ENCODE measurements around the gene BORCS5.
"Not testable (repeated sequence)": the region's sequence is repeated elsewhere in the genome, so short reads cannot be mapped to it uniquely, and the experiment has no call there.

Gene BORCS5

GRCh38 chr12:12466157-12466556 lies 109.3 kb downstream of the BORCS5 start:
- no peak overlapping the region for H3K4me3 ChIP-seq (ENCODE audit: low read depth, low read length)
- ChIA-PET POLR2A (no interaction called here), CTCF (interaction anchor here (1.2 kb wide), 1 partner anchor 9 kb away, joined by 9 read pairs; no protein-coding TSS in a partner anchor)
- TF ChIP-seq CTCF (IDR thresholded peaks at IDR 0.05; ENCODE audit: insufficient read depth, low read length, missing control alignments), result no peak
- no peak for DNase-seq (ENCODE audit: low read depth, low spot score)

DNA sequence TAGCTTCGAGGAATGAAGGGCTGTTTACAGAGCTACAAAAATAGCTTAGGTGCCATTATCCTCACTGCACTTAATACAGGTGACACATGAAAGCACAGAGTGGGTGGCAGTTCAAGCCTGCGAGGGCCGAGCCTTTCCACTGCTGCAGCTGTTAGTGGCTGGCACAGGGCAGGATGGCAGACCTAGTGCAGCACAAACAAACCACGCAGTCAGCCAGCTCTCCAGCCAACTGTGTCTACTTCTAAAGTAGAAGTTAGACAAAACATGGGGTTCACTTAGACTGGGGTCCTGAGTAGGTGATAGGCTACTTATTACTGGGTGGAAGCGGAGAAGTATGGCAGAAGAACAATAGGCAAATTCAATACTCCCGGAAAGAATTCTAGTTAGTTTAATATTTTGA lies 110.4 kb downstream of the BORCS5 start:
- TF ChIP-seq CTCF (IDR thresholded peaks at IDR 0.05; ENCODE audit: insufficient read depth, low read length, missing control alignments), result no peak
- no peak overlapping the region for H3K4me3 ChIP-seq (ENCODE audit: low read depth, low read length)
- DNase-seq (ENCODE audit: low read depth, low spot score), result no peak
- ChIA-PET CTCF (no interaction called here), POLR2A (no interaction called here)

DNA sequence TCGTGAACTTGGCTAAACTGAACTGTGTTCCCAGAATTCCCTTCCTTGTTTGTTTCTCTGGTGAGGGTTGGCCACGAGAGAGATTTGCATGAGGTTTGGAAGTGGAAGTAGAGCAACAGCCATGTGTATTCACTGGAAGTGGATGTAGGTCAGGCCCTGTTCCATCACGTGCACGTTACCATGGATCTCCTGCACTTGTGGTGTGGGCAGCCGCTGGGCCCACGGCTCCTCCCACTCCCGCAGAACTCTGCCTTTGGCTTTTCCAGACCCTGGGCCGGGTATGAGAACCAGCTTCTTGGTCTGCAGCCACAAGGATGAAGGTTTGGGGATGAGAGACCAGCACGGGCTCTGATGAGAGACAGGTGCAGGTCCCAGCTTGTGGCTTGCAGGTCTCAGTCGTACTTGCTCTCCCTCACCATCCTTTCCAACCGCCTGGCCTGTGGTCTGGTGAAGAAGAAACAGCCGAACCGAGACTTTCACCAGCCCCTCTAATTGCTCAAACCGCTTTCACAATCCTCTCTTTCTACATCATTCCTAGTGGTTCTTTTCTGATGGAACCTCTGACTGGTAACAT lies 110.9 kb downstream of the BORCS5 start:
- ChIA-PET POLR2A (no interaction called here), CTCF (no interaction called here)
- no peak overlapping the region for H3K4me3 ChIP-seq (ENCODE audit: low read depth, low read length)
- no peak for TF ChIP-seq CTCF (IDR thresholded peaks at IDR 0.05; ENCODE audit: insufficient read depth, low read length, missing control alignments)
- DNase-seq (ENCODE audit: low read depth, low spot score), result no peak

DNA sequence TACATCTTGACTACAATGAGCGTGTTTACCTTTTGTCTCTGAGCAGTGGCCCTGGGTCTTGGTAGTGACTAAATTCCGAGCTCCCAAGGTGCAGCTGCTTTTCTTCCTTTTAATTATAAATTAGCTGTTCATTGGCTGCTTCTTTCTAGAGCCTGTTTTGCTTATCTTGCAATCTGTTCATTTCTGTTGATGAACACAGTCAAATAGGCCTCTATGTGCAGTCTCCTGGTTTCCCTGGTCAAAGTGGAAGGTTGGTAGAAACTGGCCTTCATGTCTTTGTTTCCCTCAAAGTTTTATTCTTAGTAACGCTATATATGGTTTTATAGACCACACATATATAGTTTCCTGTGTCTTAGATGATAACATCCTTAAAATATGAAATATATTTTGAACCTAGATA lies 111.7 kb downstream of the BORCS5 start:
- no peak for TF ChIP-seq CTCF (IDR thresholded peaks at IDR 0.05; ENCODE audit: insufficient read depth, low read length, missing control alignments)
- no peak for DNase-seq (ENCODE audit: low read depth, low spot score)
- ChIA-PET CTCF (no interaction called here), POLR2A (interaction anchor here (0.6 kb wide), 1 partner anchor 12 kb away, joined by 3 read pairs; no protein-coding TSS in a partner anchor)
- no peak overlapping the region for H3K4me3 ChIP-seq (ENCODE audit: low read depth, low read length)

GRCh38 chr12:12469386-12469785 lies 112.5 kb downstream of the BORCS5 start:
- DNase-seq (ENCODE audit: low read depth, low spot score), result no peak
- CTCF ChIA-PET, result no interaction called here
- no peak for TF ChIP-seq CTCF (IDR thresholded peaks at IDR 0.05; ENCODE audit: insufficient read depth, low read length, missing control alignments)
- H3K4me3 ChIP-seq (ENCODE audit: low read depth, low read length), result no peak overlapping the region
- POLR2A ChIA-PET, result no interaction called here

- DNase-seq (ENCODE audit: low read depth, low spot score), result no peak
- TF ChIP-seq CTCF (IDR thresholded peaks at IDR 0.05; ENCODE audit: insufficient read depth, low read length, missing control alignments), result no peak
- POLR2A ChIA-PET, result interaction anchor here (1.1 kb wide), 1 partner anchor 9 kb away, joined by 3 read pairs; no protein-coding TSS in a partner anchor
- H3K4me3 ChIP-seq (ENCODE audit: low read depth, low read length), result no peak overlapping the region
- CTCF ChIA-PET, result no interaction called here
Measured at GRCh38 chr12:12470751-12471306, 114.0 kb downstream of the BORCS5 start.

DNA sequence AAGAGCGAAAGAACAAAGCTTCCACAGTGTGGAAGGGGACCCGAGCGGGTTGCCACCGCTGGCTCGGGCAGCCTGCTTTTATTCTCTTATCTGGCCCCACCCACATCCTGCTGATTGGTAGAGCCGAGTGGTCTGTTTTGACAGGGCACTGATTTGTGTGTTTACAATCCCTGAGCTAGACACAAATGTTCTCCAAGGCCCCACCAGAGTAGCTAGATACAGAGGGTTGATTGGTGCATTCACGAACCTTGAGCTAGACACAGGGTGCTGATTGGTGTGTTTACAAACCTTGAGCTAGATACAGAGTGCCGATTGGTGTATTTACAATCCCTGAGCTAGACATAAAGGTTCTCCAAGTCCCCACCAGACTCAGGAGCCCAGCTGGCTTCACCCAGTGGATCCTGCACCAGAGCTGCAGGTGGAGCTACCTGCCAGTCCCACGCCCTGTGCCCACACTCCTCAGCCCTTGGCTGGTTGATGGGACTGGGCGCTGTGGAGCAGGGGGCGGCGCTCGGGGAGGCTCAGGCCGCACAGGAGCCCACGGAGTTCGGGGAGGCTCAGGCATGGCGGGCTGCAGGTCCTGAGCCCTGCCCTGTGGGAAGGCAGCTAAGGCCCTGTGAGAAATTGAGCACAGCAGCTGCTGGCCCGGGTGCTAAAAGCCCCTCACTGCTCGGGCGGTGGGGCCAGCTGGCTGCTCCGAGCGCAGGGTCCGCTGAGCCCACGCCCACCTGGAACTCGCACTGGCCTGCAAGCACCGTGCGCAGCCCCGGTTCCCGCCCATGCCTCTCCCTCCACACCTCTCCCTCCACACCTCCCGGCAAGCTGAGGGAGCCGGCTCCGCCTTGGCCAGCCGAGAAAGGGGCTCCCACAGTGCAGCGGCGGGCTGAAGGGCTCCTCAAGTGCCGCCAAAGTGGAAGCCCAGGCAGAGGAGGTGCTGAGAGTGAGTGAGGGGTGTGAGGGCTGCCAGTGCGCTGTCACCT lies 115.4 kb downstream of the BORCS5 start:
- DNase-seq (ENCODE audit: low read depth, low spot score); POLR2A ChIA-PET; H3K4me3 ChIP-seq (ENCODE audit: low read depth, low read length): not testable (repeated sequence)
- CTCF ChIA-PET, result interaction anchor here (1.1 to 1.5 kb wide), 2 partner anchors 23 to 183 kb away, joined by 3 read pairs; no protein-coding TSS in a partner anchor
